RWPE1 (cell line): Measurements from ENCODE around the gene TSPAN18.

Source experiments
- CTCF ChIA-PET: fragments of 350-600 bp; sonication (Branson Sonifier 250); formaldehyde crosslinking; extraction: SDS; loops from one replicate; lab custom pipeline; 2021; lab: Yijun Ruan, JAX
- POLR2A ChIA-PET: fragments of 400-600 bp; formaldehyde crosslinking; extraction: SDS; loops from one replicate; lab custom pipeline; 2020; ENCODE audit warnings: antibody characterized with exemption; ENCODE audit not compliant: low non-redundant PET; lab: Yijun Ruan, JAX
- DNase-seq: peaks from one replicate; pipeline ENCODE4 v3.0.0; 2012; ENCODE audit warnings: low spot score
- H3K27ac ChIP-seq: fragments of 450-650 bp; 2 replicates; pipeline ENCODE4 v1.5.1; 2017
- TF ChIP-seq, protein P1 (sequence below): fragments of 450-650 bp; conservative IDR thresholded peaks from 2 replicates; pipeline ENCODE4 v1.5.1; 2017; ENCODE audit warnings: low read depth, mild to moderate bottlenecking

Gene TSPAN18

GRCh38 chr11:44709281-44709562 is 17.5 kb upstream of the TSPAN18 start:
- CTCF ChIA-PET = no interaction called here
- POLR2A ChIA-PET = no interaction called here
- H3K27ac ChIP-seq = peak overlapping the region; percentile 7; the same call in 1 of the 2 replicates
- TF ChIP-seq, protein P1, sequence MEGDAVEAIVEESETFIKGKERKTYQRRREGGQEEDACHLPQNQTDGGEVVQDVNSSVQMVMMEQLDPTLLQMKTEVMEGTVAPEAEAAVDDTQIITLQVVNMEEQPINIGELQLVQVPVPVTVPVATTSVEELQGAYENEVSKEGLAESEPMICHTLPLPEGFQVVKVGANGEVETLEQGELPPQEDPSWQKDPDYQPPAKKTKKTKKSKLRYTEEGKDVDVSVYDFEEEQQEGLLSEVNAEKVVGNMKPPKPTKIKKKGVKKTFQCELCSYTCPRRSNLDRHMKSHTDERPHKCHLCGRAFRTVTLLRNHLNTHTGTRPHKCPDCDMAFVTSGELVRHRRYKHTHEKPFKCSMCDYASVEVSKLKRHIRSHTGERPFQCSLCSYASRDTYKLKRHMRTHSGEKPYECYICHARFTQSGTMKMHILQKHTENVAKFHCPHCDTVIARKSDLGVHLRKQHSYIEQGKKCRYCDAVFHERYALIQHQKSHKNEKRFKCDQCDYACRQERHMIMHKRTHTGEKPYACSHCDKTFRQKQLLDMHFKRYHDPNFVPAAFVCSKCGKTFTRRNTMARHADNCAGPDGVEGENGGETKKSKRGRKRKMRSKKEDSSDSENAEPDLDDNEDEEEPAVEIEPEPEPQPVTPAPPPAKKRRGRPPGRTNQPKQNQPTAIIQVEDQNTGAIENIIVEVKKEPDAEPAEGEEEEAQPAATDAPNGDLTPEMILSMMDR = no peak
- no peak for DNase-seq

DNA sequence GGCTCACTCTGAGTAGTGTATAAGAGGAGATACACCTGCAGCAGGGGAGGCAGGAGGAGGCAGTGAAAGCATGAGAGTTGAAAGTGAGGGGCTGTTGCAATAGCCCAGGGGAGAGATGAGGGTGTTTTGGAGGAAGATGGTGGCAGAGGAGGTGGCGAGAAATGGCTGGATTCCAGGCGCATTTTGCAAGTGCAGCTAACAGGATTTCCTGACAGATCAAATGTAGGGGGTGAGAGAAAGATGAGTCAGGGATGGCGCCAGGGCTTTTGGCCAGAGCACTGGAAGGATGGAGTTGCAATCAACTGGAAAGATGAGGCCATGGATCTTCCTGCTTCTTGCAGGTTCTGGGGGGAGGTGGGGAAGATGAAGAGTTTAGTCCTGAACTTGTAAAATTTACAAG is 16.8 kb upstream of the TSPAN18 start:
- no peak for DNase-seq
- ChIA-PET POLR2A (no interaction called here), CTCF (interaction anchor here (0.6 kb wide), 1 partner anchor 67 kb away, joined by 3 read pairs; no protein-coding TSS in a partner anchor)
- H3K27ac ChIP-seq = no peak overlapping the region
- TF ChIP-seq, protein P1 = no peak

DNA sequence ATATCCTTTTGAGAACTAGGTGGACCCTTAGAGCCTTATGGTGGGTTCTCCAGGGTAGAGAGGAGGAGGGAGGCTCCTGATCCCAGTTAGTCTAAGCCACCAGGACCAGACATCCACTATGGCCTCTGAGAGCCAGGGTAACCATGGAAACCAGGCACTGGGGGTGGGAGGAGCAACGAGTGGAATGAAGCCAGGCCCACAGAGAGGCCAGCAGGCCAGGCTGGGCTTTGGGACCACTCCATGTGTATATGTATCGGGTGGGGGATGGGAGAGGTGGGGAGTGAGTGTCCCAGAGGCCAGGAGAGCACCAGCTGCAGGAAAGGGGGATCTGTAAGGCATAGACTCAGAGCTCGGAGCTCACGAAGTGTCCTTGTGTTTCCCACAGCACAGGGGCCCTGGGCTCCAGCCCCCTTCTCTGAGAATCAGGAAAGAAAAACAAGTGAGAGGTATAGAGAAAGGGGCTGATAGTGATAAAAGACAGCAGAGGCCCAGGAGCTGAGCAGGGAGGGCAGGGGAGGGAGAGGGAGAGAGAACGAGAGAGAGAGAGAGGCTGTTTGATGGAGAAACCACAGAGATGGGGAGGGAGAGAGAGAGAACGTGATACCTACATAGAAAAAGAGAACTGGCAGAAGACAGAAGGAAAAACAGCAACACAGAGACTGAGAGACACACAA is 15.5 kb upstream of the TSPAN18 start:
- POLR2A ChIA-PET = no interaction called here
- no peak for DNase-seq
- TF ChIP-seq, protein P1 = no peak
- CTCF ChIA-PET = no interaction called here
- H3K27ac ChIP-seq = no peak overlapping the region

GRCh38 chr11:44711787-44712608 is 14.8 kb upstream of the TSPAN18 start:
- H3K27ac ChIP-seq = no peak overlapping the region
- ChIA-PET POLR2A (no interaction called here), CTCF (interaction anchor here (0.6 kb wide), 1 partner anchor 366 kb away, joined by 3 read pairs; no protein-coding TSS in a partner anchor)
- TF ChIP-seq, protein P1 = no peak
- DNase-seq = no peak

DNA sequence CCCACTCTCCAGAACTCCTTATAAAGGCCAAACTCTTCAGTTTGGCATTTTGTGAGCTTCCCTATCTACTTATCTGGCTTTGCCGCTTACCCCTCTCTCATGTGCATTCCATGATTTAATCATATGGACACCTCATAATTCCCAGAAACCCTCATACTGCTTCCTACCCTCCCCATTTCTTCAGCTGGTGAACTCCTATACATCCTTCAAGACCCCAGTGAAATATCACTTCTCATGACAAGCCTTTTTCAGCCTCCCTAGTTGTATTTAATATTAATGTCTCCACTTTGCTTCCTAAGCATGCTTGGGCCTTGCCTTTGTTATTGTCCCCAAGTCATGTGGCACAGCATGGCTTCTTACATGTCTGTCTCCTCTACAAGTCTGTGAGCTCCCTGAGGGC is 13.7 kb upstream of the TSPAN18 start:
- H3K27ac ChIP-seq = no peak overlapping the region
- ChIA-PET POLR2A (no interaction called here), CTCF (interaction anchor here (0.7 kb wide), 1 partner anchor 20 kb away, joined by 4 read pairs; no protein-coding TSS in a partner anchor)
- no peak for DNase-seq
- TF ChIP-seq, protein P1 = no peak

DNA sequence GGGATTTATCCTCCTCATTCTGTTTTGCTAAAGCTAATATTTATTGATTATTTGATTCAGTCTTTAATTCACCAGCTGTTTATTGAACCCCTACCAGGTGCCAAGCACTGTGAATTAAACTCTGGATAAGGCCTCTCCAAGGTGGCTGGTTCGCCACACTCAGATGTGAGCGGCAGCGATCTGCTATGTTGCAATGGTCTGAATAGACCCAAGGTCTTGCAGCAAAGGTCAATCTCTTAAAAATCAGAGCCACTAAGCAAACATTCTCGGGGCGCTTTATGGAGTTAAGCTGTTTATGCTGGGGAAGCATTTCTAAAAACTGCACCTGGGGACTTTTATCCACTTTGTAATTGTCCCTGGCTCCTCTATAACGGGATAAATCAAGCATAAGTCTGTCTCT is 10.5 kb upstream of the TSPAN18 start:
- ChIA-PET CTCF (no interaction called here), POLR2A (no interaction called here)
- TF ChIP-seq, protein P1 = no peak
- no peak for DNase-seq
- H3K27ac ChIP-seq = no peak overlapping the region
